HG02798 (cell line): Measurements from ENCODE around the gene PBX4.
A peak's percentile ranks its signal among the peaks of the same experiment; 100 is the strongest.

Source experiments
- ATAC-seq: cut with Tn5 transposase; IDR thresholded peaks from one replicate; pipeline ENCODE4 v1.9.1; 2021; ENCODE audit warnings: mild to moderate bottlenecking; ENCODE audit not compliant: unreplicated experiment, poor library complexity

PBX4 gene

DNA sequence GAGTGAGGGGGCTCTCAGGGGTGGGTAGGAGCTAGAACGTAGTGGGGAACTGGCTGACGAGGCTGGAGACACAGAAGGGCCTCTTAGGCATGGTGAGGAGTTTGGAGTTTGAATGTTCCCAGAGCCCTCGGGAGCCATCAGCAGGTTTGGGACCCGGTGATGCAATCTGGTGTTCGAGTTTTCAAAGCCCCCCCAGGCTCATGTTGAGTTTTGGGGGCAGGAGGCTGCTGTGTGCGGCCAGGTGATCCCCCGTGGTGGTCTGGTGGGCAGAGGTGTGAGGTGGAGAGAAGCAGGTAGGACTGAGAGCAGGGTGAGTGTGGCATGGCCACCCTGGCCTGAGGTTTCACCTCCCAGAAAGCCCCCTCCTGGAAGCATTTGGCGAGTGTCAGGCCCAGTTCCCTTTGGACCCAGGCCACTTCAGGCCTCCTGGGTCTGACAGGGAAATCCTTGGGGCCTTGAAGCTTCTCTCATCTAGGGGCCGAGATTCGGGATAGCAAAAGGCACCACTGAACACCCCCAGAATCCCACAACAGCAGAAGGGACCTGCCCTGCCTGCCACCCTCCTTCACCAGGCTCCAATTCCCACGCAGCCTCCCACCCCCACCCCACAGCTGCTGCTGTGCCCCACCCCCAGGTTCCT, 88.6 kb downstream of the PBX4 start:
- ATAC-seq, result no peak

DNA sequence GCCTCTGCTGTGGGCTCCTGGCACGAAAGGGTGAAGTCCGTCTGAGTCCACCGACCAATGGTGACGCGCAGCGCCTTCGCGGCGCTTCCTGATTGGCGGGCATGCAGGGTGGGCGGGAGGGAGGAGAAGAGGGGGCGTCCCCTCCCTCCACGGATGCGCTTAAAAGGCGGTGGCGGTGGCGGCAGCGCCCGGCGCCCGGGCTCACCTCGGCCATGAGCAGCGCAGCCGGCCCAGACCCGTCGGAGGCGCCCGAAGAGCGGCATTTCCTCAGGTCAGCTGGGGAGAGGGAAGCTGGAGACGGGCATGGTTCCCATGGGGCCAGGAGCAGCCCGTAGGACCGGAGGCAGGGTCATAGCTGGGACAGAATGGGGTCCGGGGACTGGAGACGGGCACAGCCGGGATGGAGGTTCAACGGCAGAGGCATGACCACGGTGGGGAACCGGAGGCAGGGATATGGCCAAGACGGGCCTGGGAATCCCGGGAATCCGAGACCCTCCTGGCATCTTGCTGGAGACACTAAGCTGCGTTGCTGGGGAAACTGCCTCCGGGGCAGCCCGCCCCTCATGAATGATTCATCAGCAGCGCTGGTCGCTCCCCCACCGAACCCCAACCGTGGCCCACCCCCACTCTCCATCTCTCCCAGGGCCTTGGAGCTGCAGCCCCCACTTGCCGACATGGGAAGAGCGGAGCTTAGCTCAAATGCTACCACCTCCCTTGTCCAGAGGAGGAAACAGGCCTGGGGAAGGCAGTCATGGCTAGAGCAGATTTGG, 89.6 kb downstream of the PBX4 start, which contains the start of gene YJEFN3:
Gene YJEFN3, plus strand, starts transcription at position 191 of the 770 bp plus-strand sequence. Its CDS starts 22 bp downstream, at position 213.
- no peak for ATAC-seq

DNA sequence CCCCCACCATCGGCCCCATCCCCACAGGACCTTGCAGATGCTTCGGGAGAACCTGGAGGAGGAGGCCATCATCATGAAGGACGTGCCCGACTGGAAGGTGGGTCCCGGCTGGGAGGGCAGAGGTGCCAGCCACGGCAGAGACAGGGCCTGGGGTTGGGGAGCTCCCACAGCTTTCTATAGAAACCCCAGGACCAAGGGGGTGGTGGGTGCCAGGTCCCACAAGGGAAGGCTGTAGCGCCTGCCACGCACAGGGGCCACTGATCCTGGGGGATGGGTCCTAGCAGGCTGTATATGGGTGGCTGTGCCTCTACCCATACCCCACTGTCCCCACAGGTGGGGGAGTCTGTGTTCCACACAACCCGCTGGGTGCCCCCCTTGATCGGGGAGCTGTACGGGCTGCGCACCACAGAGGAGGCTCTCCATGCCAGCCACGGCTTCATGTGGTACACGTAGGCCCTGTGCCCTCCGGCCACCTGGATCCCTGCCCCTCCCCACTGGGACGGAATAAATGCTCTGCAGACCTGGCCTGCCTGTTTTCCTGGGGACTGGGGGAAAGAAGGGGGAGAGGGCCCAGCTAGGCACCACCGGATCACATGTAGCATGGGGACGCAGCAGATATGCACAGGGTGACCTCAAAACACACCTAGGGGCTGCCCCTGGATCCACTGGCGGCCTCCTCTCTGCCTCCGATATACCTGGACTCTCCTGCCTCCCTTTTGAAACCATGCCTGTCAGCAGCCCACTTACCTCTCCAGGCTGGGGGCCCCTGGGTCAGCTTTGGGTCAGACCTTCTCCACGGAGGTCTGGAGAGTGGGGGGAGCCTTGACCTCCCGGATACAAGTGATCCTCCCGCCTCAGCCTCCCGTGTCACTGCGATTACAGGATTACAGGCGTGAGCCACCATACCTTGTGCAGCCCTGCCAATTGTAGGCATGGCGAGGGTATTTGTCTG, 90.5 kb downstream of the PBX4 start:
- no peak for ATAC-seq

DNA sequence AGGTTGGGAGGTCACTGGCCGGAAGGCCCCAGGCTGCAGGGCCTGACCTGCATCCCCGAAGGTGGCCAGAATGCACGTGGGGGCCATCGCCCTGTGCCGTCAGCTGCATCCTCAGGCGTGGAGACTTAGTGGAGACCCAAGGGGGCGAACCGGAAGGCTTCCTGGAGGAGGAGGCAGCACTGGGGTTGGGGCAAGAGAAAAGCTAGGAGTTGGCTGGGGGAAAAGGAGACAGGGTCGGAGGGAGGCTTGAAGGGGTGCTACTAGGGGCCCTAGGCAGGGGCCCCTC, 91.2 kb downstream of the PBX4 start:
- ATAC-seq, result no peak

DNA sequence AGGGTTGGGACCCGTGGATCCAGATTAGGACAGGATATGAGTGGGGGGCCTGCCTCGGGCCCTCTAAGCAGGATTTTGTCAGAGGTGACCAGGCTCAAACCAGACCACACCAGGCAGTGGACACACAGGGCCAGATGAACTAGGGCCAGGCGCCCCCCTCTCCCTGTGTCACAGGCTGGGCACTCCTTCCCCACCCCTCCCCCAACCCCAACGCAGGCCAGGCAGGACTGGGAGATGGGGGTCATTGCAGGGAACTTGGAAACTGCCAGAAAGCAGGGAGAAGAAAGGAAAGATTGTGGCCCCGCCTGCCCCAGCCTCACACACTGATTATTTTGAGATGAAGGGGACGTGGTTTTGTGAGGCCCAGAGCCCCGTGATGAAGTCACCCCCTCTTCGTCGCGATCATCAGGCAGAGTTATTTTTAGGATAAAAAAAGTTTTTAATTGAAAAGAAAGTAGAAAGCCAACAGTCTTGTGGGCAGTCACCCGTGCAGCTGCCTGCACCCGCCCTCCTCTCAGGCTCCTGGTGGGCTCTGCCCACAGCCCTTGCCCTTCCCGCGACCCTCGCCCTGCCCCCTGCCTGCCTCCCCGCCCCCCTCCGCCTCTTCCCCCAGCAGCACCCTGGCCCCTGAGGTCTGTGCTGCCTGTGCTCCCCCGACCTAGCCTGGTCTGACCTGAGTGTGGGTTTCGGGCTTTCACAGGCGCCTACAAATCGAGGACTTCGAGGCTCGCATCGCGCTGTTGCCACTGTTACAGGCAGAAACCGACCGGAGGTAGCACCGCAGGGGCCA, 91.7 kb downstream of the PBX4 start:
- ATAC-seq, result no peak

DNA sequence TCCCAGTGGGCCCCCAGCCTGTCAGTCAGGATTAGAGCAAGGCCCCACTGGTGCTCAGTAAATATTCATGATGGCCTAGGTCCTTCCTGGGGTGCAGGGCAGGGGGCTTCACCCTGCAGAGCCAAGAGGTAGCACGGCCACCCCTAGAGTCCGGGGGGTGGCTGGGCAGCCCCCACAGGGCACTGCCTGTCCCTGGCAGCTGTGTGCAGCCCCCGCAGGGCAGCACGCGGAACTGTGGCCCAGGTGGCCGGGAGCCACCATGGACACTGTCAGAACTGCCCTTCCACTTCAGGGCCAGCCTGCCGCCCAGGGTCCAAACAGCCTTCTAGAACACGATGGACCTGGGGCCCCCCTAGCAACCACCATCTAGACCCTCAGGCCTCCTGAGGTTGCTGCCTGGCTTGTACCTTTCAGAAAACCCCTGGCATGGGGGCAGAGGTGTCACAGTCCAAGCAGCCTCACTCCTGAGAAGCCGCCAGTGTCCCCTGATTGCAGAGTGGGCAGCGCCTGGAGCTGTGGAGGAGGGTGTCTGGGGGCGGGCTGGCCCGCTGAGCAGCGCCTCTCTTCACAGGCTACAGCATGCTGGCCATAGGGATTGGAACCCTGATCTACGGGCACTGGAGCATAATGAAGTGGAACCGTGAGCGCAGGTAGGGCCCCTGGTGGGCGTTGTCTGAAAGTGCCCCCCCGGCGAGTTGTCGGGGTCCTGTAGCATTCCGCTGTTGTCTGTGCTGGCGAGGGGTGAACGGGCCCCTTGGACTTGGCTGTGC, 92.7 kb downstream of the PBX4 start:
- no peak for ATAC-seq

DNA sequence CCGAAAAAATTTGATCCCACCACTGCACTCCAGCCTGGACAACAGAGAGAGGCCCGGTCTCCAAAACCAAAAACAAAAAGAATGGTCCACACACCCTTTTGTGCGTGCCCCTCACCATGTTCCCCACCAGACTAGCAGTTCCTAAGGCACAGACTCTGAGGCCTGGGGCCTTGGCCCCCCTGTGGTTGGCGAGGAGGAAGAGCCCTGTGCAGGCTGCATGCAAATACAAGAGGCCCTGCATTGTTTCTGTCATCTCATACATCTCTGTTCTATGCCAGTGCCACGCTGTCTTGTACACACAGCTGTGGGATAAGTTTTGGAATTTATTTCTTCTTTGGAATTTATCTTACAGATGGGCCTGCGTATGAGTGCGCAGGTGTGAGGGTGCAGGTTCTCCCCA, 94.4 kb downstream of the PBX4 start:
- ATAC-seq, result peak; percentile 54

DNA sequence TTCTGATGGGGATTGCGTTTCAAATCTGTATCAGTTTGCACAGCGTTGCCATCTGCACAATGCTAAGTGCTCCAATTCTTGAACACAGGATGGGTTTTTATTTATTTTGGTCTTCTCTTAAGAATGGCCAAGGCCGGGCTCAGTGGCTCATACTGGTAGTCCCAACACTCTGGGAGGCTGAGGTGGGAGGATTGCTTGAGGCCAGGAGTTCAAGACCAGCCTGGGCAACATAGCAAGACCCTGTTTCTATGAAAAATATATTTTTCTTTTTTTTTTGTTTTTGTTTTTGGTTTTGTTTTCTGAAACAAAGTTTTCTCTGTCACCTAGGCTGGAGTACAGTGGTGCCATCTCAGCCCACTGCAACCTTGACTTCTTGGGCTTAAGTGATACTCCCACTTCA, 95.3 kb downstream of the PBX4 start:
- no peak for ATAC-seq

DNA sequence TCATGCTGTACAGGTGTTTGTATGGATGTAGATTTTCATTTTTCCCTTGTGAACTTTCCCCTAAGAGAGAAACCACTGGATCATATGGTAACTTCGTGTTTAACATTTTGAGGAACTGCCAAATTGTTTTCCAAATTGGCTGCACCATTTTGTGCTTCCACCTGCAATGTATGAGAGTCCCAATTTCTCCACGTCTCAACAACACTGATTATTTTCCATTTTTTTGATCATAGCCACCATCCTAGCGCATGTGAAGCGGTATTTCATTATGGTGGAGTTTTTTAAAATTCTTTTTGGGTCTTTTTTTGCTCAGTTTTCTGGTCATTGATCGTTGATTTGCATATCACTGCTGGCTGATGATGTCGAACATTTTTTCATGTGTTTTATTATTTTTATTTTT, 97.5 kb downstream of the PBX4 start:
- ATAC-seq, result no peak

DNA sequence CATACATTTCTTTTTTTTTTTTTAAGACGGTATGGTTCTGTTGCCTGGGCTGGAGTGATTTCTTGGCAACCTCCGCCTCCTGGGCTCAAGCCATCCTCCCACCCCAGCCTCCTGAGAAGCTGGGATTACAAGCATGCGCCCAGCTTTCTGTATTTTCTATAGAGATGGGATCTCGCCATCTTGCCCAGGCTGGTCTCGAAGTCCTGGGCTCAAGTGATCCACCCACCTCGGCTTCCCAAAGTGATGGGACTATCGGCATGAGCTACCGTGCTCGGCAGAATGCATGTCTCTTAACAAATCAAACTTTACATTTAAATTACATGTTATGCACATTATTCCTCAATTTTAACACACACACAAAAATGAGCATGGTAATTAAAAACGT, 101.3 kb downstream of the PBX4 start:
- ATAC-seq, result no peak

DNA sequence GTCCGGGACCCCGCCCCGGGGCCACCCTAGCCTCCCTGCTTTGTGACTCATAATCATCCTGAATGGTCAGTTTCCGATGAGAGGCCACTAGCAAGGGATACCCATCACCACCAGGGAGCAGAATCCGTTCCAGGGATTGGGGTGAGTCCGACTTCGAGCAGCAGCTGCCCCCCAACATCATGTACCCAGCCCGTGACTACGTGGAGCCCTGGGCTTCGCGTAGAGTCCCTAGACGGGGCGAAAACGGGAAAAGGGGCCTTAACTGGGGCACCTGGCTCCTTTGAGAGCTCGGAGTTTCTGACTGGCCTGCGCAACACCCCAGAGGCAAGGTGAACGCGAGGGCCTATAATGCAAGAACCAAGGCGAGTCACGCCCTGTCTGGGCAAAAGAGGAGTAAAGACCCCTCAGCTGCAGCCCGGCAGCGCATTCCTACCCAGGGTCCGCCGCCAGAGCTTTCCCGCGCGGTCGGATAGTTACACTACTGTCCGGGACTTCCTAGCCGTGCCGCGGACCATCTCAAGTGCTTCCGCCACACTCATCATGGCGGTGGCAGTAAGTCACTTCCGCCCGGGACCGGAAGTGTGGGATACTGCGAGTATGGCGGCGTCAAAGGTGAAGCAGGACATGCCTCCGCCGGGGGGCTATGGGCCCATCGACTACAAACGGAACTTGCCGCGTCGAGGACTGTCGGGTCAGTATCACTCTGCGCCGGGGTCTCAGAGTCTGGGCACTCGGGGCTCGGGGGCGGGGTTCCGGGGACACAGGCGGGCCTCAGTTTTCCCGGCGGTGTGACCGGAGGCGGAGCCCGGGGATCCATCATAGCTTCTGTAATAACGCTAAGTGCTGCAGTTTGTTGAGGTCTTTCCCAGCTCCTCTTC, 102.6 kb downstream of the PBX4 start, which contains the start of gene NDUFA13:
Gene NDUFA13, plus strand, starts transcription at position 584 of the 878 bp plus-strand sequence. Its CDS starts 14 bp downstream, at position 598.
- peak; percentile 93 for ATAC-seq

DNA sequence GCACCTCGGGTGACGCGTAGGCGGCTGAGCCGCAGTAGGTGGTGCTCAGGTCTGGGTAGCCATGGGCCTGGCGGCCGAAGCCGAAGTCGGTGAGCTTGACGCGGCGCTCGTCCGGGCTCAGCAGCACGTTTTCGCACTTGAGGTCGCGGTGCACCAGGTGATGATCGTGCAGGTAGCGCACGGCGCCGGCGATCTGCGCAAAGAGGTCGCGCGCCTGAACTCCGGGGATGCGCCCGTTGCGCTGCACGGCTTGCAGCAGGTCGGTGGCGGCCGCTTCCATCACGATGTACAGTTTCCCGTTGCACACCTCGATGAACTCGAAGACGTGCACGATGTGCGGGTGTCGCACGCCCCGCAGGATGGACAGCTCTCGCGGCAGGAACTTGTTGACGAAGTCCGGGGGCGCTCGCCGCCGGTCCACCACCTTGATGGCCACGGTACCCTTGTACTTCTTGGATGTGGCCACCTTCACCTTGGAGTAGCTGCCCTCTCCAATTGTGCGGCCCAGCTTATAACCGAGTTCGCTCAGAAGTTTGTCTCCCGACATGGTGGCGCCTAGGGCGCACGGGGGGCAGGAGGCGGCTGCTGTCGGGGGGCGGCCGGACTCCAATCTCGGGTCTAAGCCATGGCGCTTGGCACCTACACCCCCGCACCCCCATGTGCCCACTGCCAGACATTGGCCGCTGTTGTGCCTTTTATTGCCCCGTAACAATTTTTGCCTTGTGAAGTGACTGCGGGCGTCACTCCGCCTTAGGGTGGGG, 103.4 kb downstream of the PBX4 start, which contains the start of gene TSSK6:
Gene TSSK6, minus strand, starts transcription at position 668 of the 761 bp plus-strand sequence. Its CDS starts 121 bp downstream, at position 547.
- no peak for ATAC-seq

DNA sequence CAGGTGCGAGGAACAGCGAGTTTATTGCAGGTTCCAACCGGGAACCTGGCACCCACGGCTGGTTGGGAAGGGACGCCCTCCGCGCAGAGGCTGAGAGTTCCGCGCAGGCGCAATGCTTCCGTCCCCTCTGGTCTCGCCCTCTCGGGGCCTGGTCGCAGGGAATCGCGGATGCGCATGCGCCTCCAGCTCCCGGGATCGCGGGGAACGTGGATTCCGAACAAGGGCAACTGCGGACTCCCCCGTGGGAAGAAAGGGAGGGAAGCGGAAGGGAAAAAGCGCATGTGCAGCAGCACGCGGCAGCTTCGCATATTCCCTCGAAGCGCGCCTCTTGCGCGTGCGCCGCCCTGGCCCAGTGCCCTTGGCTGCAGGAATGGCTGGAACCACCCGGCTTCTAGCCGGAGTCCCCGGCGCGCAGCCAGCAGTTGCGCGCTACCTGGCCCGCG, 104.3 kb downstream of the PBX4 start:
- no peak for ATAC-seq

DNA sequence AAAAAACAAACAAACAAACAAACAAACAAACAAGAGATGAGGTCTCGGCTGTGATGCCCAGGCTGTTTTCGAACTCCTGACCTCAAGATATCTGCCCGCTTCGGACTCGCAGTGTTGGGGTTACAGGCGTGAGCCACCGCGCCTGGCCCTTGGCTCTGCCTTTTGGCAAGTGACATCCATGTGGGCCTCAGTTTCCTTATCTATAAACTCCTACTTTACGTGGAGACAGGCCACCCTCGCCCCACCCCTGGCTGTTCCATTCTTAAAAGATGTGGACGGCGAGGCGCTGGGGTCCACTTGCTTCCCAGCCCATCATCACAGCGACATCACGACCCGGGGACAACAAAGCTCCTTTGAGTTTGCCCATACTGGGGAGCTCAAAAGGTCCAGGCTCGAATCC, 104.8 kb downstream of the PBX4 start:
- ATAC-seq, result no peak
